ACHN (cell line): Measurements from ENCODE around the gene PEMT.

Experiments
- DNase-seq: peaks from one replicate; pipeline ENCODE4 v3.0.0-alpha.2; 2015
- in situ Hi-C: cut with HindIII; loops from 2 replicates; pipeline ENCODE4 v1.10.0; 2017; ENCODE audit warnings: low sequenced_read_pairs, low pct_ligation_motif_present, low pct_unique_long_range_greater_than_20kb

Gene PEMT

GRCh38 chr17:17526369-17526768, 65.1 kb downstream of the PEMT start:
- in situ Hi-C loops, result no loop called here
- DNase-seq, result no peak

- in situ Hi-C loops, result no loop called here
- DNase-seq, result no peak
These were observed 65.6 kb downstream of the PEMT start for GRCh38 chr17:17525956-17526355.

- DNase-seq, result no peak
- in situ Hi-C loops, result no loop called here
These were observed 66.2 kb downstream of the PEMT start for GRCh38 chr17:17525311-17525710.

- no peak for DNase-seq
- in situ Hi-C loops, result no loop called here
These were observed 67.6 kb downstream of the PEMT start for GRCh38 chr17:17523731-17524490.

- in situ Hi-C loops, result no loop called here
- no peak for DNase-seq
These were observed 68.3 kb downstream of the PEMT start for GRCh38 chr17:17523001-17523730.

GRCh38 chr17:17520599-17521232, 70.8 kb downstream of the PEMT start:
- in situ Hi-C loops, result no loop called here
- DNase-seq, result no peak

GRCh38 chr17:17519886-17520285, 71.6 kb downstream of the PEMT start:
- no peak for DNase-seq
- in situ Hi-C loops, result no loop called here

GRCh38 chr17:17518951-17519350, 72.6 kb downstream of the PEMT start:
- in situ Hi-C loops, result no loop called here
- no peak for DNase-seq

GRCh38 chr17:17518014-17518413, 73.5 kb downstream of the PEMT start:
- in situ Hi-C loops, result no loop called here
- no peak for DNase-seq

- in situ Hi-C loops, result no loop called here
- no peak for DNase-seq
These were observed 74.4 kb downstream of the PEMT start for GRCh38 chr17:17516941-17517720.

GRCh38 chr17:17515934-17516930, 75.3 kb downstream of the PEMT start:
- in situ Hi-C loops, result no loop called here
- DNase-seq, result peak; percentile 51

GRCh38 chr17:17514993-17515933, 76.2 kb downstream of the PEMT start:
- in situ Hi-C loops, result no loop called here
- DNase-seq, result no peak

- in situ Hi-C loops, result no loop called here
These were observed 77.0 kb downstream of the PEMT start for GRCh38 chr17:17514361-17514992.

GRCh38 chr17:17513626-17514025, 77.9 kb downstream of the PEMT start:
- DNase-seq, result no peak
- in situ Hi-C loops, result no loop called here

More at GRCh38 chr17:17514361-17514992, 77.0 kb downstream of the PEMT start:
- no peak for DNase-seq

- in situ Hi-C loops, result no loop called here
- DNase-seq, result no peak
These were observed 78.6 kb downstream of the PEMT start for GRCh38 chr17:17512866-17513265.
